Muscle layer of duodenum (tissue), 2 donors: ENCODE data around the gene WWP2.
"Not testable (repeated sequence)": the region's sequence is repeated elsewhere in the genome, so short reads cannot be mapped to it uniquely, and the experiment has no call there.

Experiments
- H3K27ac ChIP-seq: one replicate; pipeline ENCODE4 v1.7.0; 2013; ENCODE audit warnings: mild to moderate bottlenecking, low read length
- H3K27me3 ChIP-seq: one replicate; pipeline ENCODE4 v1.7.0; 2013; ENCODE audit warnings: low read depth, mild to moderate bottlenecking, control low read depth, low read length
- H3K36me3 ChIP-seq, 2 donors: one replicate each; pipeline ENCODE4 v1.7.0; 2013; ENCODE audit warnings: low read length in 2 of 2, control low read depth in 1 of 2, mild to moderate bottlenecking in 1 of 2; ENCODE audit not compliant: insufficient read depth in 2 of 2, control insufficient read depth in 1 of 2
- H3K4me1 ChIP-seq, 2 donors: one replicate each; pipeline ENCODE4 v1.7.0; 2013; ENCODE audit warnings: low read length in 2 of 2, mild to moderate bottlenecking in 2 of 2, control low read depth in 1 of 2, moderate library complexity in 1 of 2; ENCODE audit not compliant: insufficient read depth in 2 of 2, control insufficient read depth in 1 of 2
- H3K4me3 ChIP-seq, 2 donors: one replicate each; pipeline ENCODE4 v1.7.0; 2013; ENCODE audit warnings: low read length in 2 of 2, low read depth in 1 of 2, mild to moderate bottlenecking in 1 of 2
- H3K9me3 ChIP-seq, 2 donors: one replicate each; pipeline ENCODE4 v1.7.0; 2013; ENCODE audit warnings: low read length in 2 of 2, control low read depth in 1 of 2, mild to moderate bottlenecking in 1 of 2; ENCODE audit not compliant: control insufficient read depth in 1 of 2
- donor health status: healthy.

WWP2 gene

DNA sequence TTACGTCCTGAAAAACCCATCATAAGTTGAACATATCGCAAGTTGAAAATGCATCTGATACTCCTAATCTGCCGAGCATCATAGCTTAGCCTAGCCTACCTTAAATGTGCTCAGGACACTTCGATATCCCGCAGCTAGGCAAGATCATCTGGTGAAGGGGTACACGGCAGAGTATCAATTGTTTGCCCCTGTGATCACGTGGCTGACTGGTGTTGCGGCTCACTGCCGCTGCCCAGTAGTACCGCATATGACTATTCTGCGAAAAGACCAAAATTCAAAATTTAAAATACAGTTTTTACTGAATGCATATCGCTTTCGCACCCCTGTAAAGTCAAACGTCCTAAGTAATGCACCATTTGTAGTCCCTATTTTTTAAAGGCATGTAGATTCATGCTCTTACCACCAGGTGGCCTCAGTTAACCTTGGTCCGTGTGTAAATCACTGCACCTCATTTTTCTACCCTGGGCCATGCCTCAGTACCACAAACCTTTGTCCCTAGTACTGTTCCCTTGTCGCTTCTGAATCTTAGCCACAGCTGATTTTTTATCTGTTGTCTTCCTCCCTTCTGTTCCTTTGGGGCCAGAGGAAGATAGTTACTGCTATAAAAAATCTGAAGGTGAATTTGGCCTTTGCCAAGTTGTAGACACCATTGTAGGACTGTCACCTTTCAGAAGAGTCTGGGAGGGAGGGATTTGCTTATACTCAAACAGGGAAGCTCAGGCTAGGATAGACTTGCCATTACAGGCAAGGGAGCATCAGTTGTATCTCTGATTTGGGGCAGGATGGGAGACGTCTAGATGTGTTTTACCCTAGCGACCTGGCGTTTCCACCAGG lies 34.4 kb downstream of the WWP2 start:
- Histone ChIP-seq H3K4me1 (peaks cover 0 to 8% of the 10 kb centered on the region in 2 donors), H3K4me3 (peak overlapping the region in 1 of 2 donors; percentile 30), H3K27ac (no peak overlapping the region), H3K9me3 (no peaks in the 10 kb centered on the region), H3K27me3 (no peaks in the 10 kb centered on the region), H3K36me3 (peaks cover 4 to 13% of the 10 kb centered on the region in 2 donors)

DNA sequence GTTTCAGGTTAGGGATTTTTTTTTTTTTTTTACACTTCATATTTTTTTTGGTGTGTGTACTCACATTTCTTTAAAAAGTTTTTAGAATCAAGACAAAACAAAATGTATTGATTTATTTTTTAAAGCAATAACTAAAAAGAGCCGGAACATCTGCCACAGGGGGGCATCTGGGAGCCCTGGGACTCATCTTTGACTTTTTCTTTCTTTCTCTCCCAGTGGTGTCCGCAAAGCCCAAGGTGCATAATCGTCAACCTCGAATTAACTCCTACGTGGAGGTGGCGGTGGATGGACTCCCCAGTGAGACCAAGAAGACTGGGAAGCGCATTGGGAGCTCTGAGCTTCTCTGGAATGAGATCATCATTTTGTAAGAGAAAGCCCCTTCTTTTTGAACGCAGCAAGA lies 36.3 kb downstream of the WWP2 start:
- Histone ChIP-seq H3K27me3 (no peaks in the 10 kb centered on the region), H3K4me3 (no peak overlapping the region), H3K27ac (no peak overlapping the region), H3K36me3 (peaks cover 4 to 13% of the 10 kb centered on the region in 2 donors), H3K4me1 (peaks cover 0 to 8% of the 10 kb centered on the region in 2 donors), H3K9me3 (no peaks in the 10 kb centered on the region)

DNA sequence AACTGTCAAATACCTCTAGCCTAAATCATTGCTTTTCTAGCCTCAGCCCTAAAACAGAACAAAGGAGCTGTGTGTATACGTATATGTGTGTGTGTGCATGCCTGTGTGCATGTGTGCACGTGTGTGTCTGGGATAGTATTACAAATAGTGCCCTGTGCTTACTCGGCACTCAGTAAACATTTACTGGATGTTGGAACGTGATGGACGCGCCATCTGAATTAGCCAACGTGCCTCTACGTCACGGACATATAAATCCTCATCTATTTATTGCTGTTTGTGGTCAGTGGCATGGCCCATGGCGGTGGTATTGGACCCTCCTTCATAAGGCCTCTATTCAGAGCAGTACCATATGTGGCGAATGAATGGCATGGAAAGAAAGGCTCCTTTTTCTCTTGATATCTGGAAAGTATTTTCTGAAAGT lies 37.5 kb downstream of the WWP2 start:
- Histone ChIP-seq H3K4me1 (peaks cover 0 to 8% of the 10 kb centered on the region in 2 donors), H3K36me3 (peaks cover 4 to 13% of the 10 kb centered on the region in 2 donors), H3K4me3 (no peak overlapping the region), H3K27me3 (no peaks in the 10 kb centered on the region), H3K27ac (no peak overlapping the region), H3K9me3 (no peaks in the 10 kb centered on the region)

DNA sequence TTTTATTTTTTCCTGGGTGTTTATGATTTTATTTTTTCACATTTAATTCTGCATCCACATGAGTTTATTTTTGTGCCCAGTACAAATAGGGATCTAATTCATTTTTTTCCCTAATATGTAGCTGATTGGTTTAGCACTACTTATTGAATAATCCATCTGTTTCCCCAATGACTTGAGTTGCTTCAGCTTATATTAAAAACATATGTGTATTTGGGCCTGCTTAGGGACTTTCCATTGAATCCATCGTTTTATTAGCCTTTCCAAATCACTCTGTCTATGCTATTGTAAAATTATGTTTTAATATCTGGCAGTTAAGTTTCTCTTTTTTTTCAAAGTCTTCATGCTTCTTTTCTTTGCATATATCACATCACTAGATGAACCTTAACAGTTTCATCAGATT lies 42.2 kb downstream of the WWP2 start:
- Histone ChIP-seq H3K36me3 (peaks cover 1 to 3% of the 10 kb centered on the region in 2 donors), H3K9me3 (no peaks in the 10 kb centered on the region), H3K4me1 (peaks cover 0 to 4% of the 10 kb centered on the region in 2 donors), H3K27ac (no peak overlapping the region), H3K27me3 (no peaks in the 10 kb centered on the region), H3K4me3 (no peak overlapping the region)

DNA sequence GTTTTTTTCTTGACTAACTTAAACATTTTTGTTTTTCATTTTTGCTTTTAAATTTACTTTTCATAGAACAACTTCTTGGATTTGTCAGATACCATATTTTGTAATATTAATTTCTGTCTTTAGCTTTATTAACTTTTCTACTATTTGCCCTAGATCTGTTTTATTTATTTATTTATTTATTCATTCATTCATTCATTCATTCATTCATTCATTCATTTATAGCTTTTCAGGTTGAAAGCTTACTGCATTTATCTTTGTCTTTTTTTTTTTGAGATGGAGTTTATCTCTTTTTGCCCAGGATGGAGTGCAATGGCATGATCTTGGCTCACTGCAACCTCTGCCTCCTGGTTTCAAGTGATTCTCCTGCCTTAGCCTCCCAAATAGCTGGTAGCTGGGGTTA lies 44.6 kb downstream of the WWP2 start:
- not testable (repeated sequence) for H3K9me3 ChIP-seq, H3K27me3 ChIP-seq, H3K4me1 ChIP-seq, H3K4me3 ChIP-seq, H3K36me3 ChIP-seq, H3K27ac ChIP-seq

DNA sequence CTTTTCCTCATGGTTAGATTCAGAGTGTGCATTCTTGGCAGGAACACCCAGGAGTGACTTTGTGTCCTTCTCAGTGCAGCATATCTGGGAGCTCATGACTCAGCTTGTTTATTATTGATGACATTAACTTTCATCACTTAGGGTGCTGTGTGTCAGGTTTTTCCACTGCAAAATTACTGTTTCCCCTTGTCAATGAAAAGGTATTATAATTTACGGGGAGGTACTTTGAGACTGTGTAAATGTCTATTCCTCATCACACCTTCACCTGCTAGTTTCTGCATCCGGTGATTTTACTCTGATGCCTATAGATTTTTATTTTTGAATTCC lies 50.5 kb downstream of the WWP2 start:
- Histone ChIP-seq H3K4me3 (no peak overlapping the region), H3K36me3 (no peaks in the 10 kb centered on the region), H3K27me3 (no peaks in the 10 kb centered on the region), H3K27ac (no peak overlapping the region), H3K9me3 (no peaks in the 10 kb centered on the region), H3K4me1 (no peaks in the 10 kb centered on the region)

DNA sequence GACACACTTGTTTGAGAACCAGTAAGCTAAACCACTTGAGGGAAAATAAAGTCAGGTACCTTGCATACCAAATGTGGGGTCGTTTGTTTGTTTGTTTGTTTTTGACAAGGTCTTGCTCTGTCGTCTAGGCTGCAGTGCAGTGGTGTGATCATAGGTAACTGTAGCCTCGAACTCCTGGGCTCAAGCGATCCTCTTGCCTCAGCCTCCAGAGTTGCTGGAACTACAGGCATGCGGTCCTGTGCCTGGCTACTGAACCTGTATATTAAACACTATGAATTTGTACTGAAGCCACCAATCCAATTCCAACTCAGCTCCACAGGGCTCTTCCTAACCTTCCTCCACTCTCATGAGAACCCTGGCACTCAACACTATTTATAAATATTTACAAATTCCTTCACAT lies 51.9 kb downstream of the WWP2 start:
- no peak overlapping the region for H3K27ac ChIP-seq
- H3K4me1 ChIP-seq = no peaks in the 10 kb centered on the region
- no peaks in the 10 kb centered on the region for H3K27me3 ChIP-seq
- no peaks in the 10 kb centered on the region for H3K9me3 ChIP-seq
- H3K4me3 ChIP-seq = no peak overlapping the region
- H3K36me3 ChIP-seq = peaks cover 0 to 4% of the 10 kb centered on the region in 2 donors

DNA sequence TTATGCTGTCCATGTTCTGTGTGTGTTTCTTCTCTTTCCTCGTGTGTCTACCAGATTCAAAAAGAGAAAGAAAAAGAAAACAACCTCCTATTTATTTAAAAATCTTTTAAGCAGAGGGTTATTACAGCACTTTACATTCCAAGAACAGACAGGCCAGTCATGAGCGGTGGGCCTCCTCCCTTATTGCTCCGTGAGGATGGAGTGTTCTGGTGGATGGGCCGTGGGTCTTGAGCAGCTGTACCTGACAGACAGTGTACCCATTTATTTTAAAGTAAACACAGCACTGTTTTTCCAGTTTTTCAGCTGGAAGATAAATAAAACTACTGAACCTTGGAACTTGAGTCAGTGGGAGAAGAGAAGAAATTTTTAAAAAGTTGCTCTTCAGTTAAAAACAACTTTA lies 52.4 kb downstream of the WWP2 start:
- H3K4me1 ChIP-seq = no peaks in the 10 kb centered on the region
- no peaks in the 10 kb centered on the region for H3K9me3 ChIP-seq
- no peak overlapping the region for H3K4me3 ChIP-seq
- H3K27me3 ChIP-seq = no peaks in the 10 kb centered on the region
- peaks cover 0 to 4% of the 10 kb centered on the region in 2 donors for H3K36me3 ChIP-seq
- H3K27ac ChIP-seq = no peak overlapping the region

DNA sequence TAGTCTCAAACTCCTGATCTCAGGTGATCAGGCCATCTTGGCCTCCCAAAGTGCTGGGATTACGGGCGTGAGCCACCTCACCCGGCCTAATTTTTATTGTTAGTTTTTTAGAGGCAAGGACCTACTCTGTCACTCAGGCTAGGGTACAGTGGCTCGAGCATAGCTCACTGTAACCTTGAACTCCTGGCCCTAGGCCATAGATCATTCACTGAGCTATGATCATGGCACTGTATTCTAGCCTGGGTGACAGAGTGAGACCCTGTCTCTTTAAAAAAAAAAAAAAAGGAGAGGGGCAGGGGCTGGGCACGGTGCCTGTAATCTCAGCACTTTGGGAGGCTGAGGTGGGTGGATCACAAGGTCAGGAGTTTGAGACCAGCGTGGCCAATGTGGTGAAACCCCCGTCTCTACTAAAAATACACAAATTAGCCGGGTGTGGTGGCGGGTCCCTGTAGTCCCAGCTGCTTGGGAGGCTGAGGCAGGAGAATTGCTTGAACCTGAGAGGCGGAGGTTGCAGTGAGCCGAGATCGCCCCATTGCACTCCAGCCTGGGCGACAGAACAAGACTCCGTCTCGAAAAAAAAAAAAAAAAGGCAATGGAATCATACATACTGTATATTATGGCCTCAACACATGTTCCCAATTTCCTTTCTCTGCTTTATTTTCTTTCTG lies 53.2 kb downstream of the WWP2 start:
- not testable (repeated sequence) for H3K4me1 ChIP-seq, H3K36me3 ChIP-seq, H3K27ac ChIP-seq, H3K27me3 ChIP-seq, H3K9me3 ChIP-seq, H3K4me3 ChIP-seq

DNA sequence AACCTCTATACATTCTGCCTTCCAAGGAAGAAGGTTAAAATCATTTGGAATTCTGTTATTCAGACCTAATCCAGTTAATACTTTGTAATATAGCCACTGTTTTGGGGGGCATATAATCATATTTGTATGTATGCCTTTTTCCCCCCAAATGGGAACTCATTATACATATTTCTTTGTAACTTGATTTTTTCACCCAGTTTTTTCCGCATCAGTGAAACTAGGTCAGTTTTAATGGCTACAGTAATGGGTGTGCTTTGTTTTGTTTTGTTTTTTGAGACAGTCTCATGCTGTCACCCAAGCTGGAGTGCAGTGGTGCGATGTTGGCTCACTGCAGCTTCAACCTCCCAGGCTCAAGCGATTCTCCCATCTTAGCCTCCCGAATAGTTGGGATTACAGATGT lies 54.9 kb downstream of the WWP2 start:
- H3K36me3 ChIP-seq = peaks cover 0 to 4% of the 10 kb centered on the region in 2 donors
- peaks cover 0 to 8% of the 10 kb centered on the region in 2 donors for H3K4me1 ChIP-seq
- no peak overlapping the region for H3K27ac ChIP-seq
- no peak overlapping the region for H3K4me3 ChIP-seq
- no peaks in the 10 kb centered on the region for H3K27me3 ChIP-seq
- no peaks in the 10 kb centered on the region for H3K9me3 ChIP-seq

DNA sequence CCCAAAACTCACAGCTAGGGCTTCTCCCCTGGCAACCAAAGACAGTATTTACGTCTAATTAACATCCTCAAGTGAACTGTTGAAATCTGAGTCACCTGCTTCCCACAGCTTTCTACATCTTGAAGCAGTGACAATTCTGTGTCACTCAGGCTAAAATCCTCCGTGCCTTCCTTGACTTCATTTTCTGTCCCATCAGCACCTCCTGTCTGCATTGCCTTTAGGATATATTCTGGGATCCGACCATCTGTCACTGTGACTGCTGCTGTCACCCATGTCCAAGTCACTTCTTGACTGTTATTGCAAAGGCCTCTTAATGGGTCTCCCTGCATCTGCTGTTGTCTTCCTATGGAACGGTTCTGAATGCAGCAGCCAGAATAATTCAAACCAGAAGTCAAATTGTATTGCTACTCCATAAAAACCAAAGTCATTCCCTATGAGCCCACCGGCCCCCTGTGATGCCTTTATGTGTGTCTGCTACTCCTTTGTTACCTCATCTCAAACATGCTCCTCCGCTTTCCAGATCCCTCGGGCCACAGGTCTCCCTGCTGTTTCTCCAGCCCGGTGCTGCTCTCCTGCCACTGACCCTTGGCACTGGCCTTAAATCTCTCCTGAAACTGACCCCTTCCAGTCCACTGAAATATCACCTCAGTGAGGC lies 56.9 kb downstream of the WWP2 start:
- Histone ChIP-seq H3K36me3 (peaks cover 0 to 4% of the 10 kb centered on the region in 2 donors), H3K9me3 (no peaks in the 10 kb centered on the region), H3K4me1 (peaks cover 0 to 8% of the 10 kb centered on the region in 2 donors)

More for the DNA sequence above, 56.9 kb downstream of the WWP2 start:
- H3K4me3 ChIP-seq = no peak overlapping the region
- H3K27me3 ChIP-seq = no peaks in the 10 kb centered on the region
- H3K27ac ChIP-seq = no peak overlapping the region
